Duodenal mucosa (tissue), 2 donors: ENCODE data around the gene KCTD18.

ENCODE experiments used
- H3K27ac ChIP-seq: one replicate; pipeline ENCODE4 v1.7.0; 2013; ENCODE audit warnings: low read depth, low read length
- H3K27me3 ChIP-seq, 2 donors: one replicate each; pipeline ENCODE4 v1.7.0; 2013; ENCODE audit warnings: low read length in 2 of 2, control low read depth in 1 of 2; ENCODE audit not compliant: insufficient read depth in 2 of 2, control insufficient read depth in 1 of 2
- H3K36me3 ChIP-seq, 2 donors: one replicate each; pipeline ENCODE4 v1.7.0; 2013; ENCODE audit warnings: low read length in 2 of 2, control low read depth in 1 of 2; ENCODE audit not compliant: insufficient read depth in 2 of 2, control insufficient read depth in 1 of 2
- H3K4me1 ChIP-seq, 2 donors: one replicate each; pipeline ENCODE4 v1.7.0; 2013; ENCODE audit warnings: low read length in 2 of 2, control low read depth in 1 of 2; ENCODE audit not compliant: insufficient read depth in 2 of 2, control insufficient read depth in 1 of 2
- H3K4me3 ChIP-seq, 2 donors: one replicate each; pipeline ENCODE4 v1.7.0; 2013; ENCODE audit warnings: low read length in 2 of 2, low read depth in 1 of 2
- H3K9ac ChIP-seq, 2 donors: one replicate each; pipeline ENCODE4 v1.7.0; 2013; ENCODE audit warnings: low read length in 2 of 2, low read depth in 1 of 2
- H3K9me3 ChIP-seq, 2 donors: one replicate each; pipeline ENCODE4 v1.7.0; 2013; ENCODE audit warnings: low read length in 2 of 2, control low read depth in 1 of 2; ENCODE audit not compliant: control insufficient read depth in 1 of 2

KCTD18 gene

GRCh38 chr2:200472853-200473464 lies 36.9 kb downstream of the KCTD18 start:
- H3K4me3 ChIP-seq: no peak overlapping the region
- peaks cover 29 to 73% of the 10 kb centered on the region in 2 donors for H3K36me3 ChIP-seq
- no peaks in the 10 kb centered on the region for H3K9me3 ChIP-seq
- H3K4me1 ChIP-seq: peaks cover 0 to 2% of the 10 kb centered on the region in 2 donors
- no peak overlapping the region for H3K27ac ChIP-seq
- H3K27me3 ChIP-seq: no peaks in the 10 kb centered on the region
- no peak overlapping the region for H3K9ac ChIP-seq

GRCh38 chr2:200471928-200472645 lies 37.8 kb downstream of the KCTD18 start:
- no peak overlapping the region for H3K4me3 ChIP-seq
- peaks cover 0 to 2% of the 10 kb centered on the region in 2 donors for H3K4me1 ChIP-seq
- peaks cover 31 to 76% of the 10 kb centered on the region in 2 donors for H3K36me3 ChIP-seq
- H3K27ac ChIP-seq: no peak overlapping the region
- no peak overlapping the region for H3K9ac ChIP-seq
- H3K9me3 ChIP-seq: no peaks in the 10 kb centered on the region
- no peaks in the 10 kb centered on the region for H3K27me3 ChIP-seq

- no peaks in the 10 kb centered on the region for H3K9me3 ChIP-seq
- peaks cover 32 to 75% of the 10 kb centered on the region in 2 donors for H3K36me3 ChIP-seq
- H3K9ac ChIP-seq: no peak overlapping the region
- no peak overlapping the region for H3K4me3 ChIP-seq
- H3K27me3 ChIP-seq: no peaks in the 10 kb centered on the region
- H3K4me1 ChIP-seq: peaks cover 0 to 2% of the 10 kb centered on the region in 2 donors
- no peak overlapping the region for H3K27ac ChIP-seq
Measured at GRCh38 chr2:200471324-200471848, 38.5 kb downstream of the KCTD18 start.

- Histone ChIP-seq H3K4me1 (peaks cover 0 to 2% of the 10 kb centered on the region in 2 donors), H3K27ac (no peak overlapping the region), H3K9ac (no peak overlapping the region), H3K9me3 (no peaks in the 10 kb centered on the region), H3K4me3 (no peak overlapping the region), H3K27me3 (no peaks in the 10 kb centered on the region), H3K36me3 (peaks cover 37 to 68% of the 10 kb centered on the region in 2 donors)
Measured at GRCh38 chr2:200470230-200470629, 39.6 kb downstream of the KCTD18 start.

GRCh38 chr2:200469708-200470211 lies 40.1 kb downstream of the KCTD18 start:
- H3K9ac ChIP-seq: no peak overlapping the region
- H3K9me3 ChIP-seq: no peaks in the 10 kb centered on the region
- peaks cover 35 to 66% of the 10 kb centered on the region in 2 donors for H3K36me3 ChIP-seq
- H3K4me1 ChIP-seq: peaks cover 0 to 2% of the 10 kb centered on the region in 2 donors
- H3K27me3 ChIP-seq: no peaks in the 10 kb centered on the region
- no peak overlapping the region for H3K4me3 ChIP-seq
- no peak overlapping the region for H3K27ac ChIP-seq

- Histone ChIP-seq H3K27ac (no peak overlapping the region), H3K9ac (no peak overlapping the region), H3K4me1 (peaks cover 0 to 2% of the 10 kb centered on the region in 2 donors), H3K4me3 (no peak overlapping the region), H3K36me3 (peaks cover 29 to 56% of the 10 kb centered on the region in 2 donors), H3K27me3 (no peaks in the 10 kb centered on the region), H3K9me3 (no peaks in the 10 kb centered on the region)
Measured at GRCh38 chr2:200467806-200468681, 41.8 kb downstream of the KCTD18 start.

GRCh38 chr2:200466425-200467418 lies 43.1 kb downstream of the KCTD18 start:
- Histone ChIP-seq H3K4me3 (no peak overlapping the region), H3K9me3 (no peaks in the 10 kb centered on the region), H3K9ac (no peak overlapping the region), H3K4me1 (peaks cover 0 to 2% of the 10 kb centered on the region in 2 donors), H3K27ac (no peak overlapping the region), H3K27me3 (no peaks in the 10 kb centered on the region), H3K36me3 (peaks cover 20 to 52% of the 10 kb centered on the region in 2 donors)

- Histone ChIP-seq H3K4me1 (no peaks in the 10 kb centered on the region), H3K9ac (no peak overlapping the region), H3K27me3 (no peaks in the 10 kb centered on the region), H3K27ac (no peak overlapping the region), H3K9me3 (no peaks in the 10 kb centered on the region), H3K36me3 (peaks cover 16 to 30% of the 10 kb centered on the region in 2 donors), H3K4me3 (no peak overlapping the region)
Measured at GRCh38 chr2:200463452-200463851, 46.4 kb downstream of the KCTD18 start.
